ENCODE results near the gene DDX1.
"Not testable (repeated sequence)": the region's sequence is repeated elsewhere in the genome, so short reads cannot be mapped to it uniquely, and the experiment has no call there.

Gene DDX1

DNA sequence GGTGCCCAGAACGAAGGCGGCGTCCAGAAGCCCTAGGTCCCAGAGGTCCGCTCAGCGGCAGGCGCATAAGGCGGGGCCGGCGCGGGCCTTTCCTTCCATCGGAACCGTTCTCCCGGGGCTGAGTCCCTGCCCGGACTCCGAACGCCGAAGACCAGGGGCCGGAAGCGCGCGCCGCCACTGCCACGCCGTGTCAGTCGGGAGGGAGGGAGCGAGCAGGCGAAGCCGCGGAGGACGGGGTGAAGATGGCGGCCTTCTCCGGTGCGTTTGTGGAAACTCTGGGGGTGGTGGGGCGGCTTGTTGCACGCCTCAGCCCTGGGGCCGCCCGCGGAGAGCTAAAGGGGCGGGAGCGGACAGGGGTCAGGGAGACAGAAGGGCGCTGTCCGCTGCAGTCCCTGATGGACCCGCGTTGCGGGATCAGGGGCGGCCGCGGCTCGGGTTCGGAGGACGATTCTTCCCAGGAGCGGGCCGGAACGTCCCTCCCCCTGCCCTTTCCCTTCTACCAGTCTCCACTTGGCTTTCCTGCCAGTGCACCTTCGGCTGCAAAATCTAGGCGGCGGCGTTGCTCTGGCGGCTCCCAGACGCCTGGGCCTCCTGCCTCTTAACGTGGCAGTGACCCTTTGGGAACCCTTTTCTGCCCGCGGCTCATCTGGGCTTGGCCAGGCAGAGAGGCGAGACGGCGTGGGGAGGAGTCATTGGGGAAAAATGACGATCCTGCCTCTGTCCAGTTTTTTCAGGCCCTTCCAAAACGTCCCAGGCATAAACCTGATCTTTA lies at the start of gene DDX1:
Gene DDX1, plus strand, starts transcription at position 177 of the 772 bp plus-strand sequence. Its CDS starts 66 bp downstream, at position 243.
- DNase-seq (ENCODE audit: low read depth) = peak; percentile 37

DNA sequence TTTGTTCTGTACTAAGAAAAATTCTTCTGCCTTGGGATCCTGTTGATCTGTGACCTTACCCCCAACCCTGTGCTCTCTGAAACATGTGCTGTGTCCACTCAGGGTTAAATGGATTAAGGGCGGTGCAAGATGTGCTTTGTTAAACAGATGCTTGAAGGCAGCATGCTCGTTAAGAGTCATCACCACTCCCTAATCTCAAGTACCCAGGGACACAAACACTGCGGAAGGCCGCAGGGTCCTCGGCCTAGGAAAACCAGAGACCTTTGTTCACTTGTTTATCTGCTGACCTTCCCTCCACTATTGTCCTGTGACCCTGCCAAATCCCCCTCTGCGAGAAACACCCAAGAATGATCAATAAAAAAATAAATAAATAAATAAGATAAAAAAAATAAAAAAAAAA lies 49.4 kb upstream of the DDX1 start:
- not testable (repeated sequence) for DNase-seq (ENCODE audit: low read depth)

DNA sequence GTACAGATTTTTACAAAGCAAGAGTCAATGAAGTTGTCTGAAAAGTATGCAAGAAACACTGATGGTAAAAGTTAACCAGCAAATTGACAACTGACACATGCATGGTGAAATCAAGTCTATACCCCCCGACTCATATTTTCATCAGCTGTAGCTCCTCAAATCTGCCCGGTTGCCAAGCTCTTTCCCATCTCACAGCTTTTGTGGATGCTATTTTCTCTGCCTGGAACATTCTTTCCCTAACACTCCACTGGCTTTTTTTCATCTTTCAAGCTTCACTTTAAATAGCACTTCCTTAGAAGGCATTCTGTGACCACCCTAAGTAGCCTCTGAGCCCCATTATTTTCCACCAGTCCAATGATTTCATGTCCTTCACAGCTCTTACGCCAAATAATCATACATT lies 48.6 kb upstream of the DDX1 start:
- DNase-seq (ENCODE audit: low read depth) = no peak

DNA sequence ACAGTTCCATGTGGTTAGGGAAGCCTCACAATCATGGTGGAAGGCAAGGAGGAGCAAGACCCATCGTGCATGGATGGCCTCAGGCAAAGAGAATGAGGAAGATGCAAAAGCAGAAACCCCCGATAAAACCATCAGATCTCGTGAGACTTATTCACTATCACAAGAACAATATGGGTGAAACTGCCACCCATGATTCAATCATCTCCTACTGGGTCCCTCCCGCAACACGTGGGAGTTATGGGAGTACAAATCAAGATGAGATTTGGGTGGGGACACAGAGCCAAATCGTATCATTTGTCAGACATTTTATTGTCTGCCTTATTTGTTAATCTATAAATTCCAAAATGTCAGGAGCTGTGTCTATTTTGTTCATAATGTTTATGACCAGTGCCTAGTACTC lies 48.1 kb upstream of the DDX1 start:
- no peak for DNase-seq (ENCODE audit: low read depth)

DNA sequence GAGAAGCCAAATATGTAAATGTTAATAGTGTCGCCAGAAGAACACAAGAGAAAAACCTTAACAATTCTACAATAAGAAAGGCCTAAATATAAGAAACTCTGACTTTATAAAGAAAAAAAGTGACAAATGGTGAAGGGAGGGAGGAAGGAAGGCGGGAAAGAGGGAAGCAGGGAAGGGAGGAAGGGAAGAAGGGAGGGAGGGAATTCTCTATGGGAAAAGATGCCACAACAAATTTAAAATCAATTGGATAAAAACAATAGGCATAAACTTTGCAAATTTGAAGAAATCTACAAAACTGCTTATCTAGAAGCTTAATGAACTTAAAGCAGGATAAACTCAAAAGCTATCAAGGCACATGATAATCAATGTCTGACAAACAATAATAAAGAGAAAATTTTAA lies 47.4 kb upstream of the DDX1 start:
- no peak for DNase-seq (ENCODE audit: low read depth)

DNA sequence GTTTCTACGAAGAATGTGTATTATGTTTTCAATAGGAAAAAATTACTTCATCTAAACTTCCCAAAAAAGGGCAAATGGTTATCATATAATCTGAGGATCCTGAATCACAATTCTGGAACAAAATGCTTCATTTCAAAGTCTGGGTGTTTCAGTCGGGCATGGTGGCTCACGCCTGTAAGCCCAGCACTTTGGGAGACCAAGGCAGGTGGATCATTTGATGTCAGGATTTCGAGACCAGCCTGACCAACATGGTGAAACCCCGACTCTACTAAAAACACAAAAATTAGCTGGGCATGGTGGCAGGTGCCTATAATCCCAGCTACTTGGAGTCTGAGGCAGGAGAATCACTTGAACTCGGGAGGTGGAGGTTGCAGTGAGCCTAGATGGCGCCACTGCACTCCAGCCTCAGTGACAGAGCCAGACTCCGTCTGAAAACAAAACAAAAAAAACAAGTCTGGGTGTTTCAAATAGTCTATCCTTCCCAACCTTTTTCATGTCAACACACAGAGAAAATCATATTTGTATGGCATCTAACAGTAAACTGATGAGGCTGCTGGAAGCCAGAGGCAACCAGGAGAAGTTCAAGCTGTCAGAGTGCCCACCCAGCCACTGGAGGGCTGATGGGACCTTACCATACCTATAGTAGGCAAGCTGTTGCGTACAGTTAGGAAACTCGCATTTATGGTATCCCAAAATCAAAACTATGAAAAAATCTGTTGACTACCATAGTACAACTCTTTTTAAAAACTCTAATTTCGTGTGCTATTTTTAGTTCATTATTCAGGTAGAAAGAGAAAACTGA lies 45.2 kb upstream of the DDX1 start:
- DNase-seq (ENCODE audit: low read depth) = no peak

DNA sequence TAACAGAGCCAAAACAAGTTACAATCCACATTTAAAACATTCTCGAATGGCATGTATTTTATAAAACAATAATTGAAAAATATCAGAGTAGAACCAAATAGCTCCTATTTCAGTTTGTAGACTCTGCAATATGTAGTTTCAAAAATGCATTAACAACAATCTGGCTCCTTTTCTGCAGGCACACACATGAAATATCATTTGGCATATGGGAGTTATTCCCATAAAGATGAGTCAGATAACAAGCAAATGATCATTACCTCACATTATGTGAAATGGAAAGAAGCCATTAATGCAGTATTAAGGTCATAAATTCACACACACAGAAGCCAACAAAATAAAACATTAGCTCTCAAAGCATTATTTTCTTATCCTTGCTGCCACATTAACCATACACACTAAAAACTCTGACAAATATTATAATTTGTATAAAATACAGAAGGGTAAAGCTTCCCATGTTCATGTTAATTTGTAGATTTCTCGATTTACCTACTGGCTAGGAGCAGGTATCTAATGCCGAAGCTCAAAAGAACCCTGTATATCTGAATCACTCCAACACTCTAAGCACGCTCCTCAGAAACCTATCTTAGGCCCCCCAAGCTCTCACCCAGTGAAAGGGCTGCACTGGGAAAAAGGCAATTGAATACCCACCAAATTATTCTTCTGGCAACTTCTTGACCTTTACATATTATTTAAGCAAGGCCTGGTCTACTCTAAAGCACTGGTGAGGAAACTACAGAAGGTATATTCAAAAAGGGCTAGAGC lies 44.4 kb upstream of the DDX1 start:
- DNase-seq (ENCODE audit: low read depth) = peak; percentile 5

DNA sequence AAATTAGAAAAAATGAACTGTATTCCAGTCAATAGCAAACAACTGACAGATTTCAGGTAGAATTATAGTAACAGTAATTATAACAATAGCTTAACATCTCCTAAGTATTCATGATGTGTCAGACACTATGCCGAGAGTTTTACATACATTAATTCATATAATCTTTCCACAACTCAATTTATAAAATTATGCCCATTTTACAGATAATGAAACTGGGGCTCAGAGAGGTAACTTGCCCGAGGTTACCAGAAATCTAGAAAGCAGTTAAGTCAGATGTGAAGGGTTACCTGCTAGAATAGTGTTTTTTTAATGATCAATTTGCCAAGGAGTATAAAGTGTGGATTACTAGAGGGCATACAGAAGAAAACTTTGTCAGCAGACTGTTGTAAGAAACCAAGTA lies 42.7 kb upstream of the DDX1 start:
- no peak for DNase-seq (ENCODE audit: low read depth)

DNA sequence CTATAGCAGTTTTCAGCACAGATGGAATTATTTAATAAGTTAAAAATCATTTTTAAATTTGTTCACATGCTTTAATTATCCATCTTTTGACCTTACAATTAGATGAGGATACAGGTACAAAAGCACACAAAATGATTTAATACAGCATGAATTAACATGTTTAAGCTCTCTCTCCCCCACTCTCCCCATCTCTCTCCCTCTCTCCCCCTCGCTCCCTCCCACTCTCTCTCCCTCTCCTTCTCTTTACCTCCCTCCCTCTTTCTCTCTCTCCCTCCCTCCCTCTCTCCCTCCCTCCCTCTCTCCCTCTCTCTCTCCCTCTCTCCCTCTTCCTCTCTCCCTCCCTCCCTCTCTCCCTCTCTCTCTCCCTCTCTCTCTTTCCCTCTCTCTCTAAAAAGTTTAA lies 38.1 kb upstream of the DDX1 start:
- no peak for DNase-seq (ENCODE audit: low read depth)

DNA sequence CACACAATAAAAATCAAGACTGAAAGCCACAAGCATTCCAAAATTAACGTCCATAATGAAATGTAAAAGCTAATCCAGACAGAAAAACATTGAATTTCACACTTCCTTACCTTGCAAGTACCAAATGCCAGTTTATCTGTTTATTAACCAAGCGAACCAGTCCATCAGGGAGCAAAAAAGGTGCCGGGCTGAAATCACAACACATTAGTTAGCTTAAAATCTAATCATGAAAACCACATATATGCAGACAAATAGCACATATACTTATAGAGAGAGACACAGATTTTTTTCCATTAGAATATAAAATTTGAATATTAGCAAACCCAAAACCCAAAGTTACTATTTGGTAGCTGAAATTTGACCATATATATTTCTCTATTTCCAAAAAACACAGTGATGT lies 37.7 kb upstream of the DDX1 start:
- no peak for DNase-seq (ENCODE audit: low read depth)

DNA sequence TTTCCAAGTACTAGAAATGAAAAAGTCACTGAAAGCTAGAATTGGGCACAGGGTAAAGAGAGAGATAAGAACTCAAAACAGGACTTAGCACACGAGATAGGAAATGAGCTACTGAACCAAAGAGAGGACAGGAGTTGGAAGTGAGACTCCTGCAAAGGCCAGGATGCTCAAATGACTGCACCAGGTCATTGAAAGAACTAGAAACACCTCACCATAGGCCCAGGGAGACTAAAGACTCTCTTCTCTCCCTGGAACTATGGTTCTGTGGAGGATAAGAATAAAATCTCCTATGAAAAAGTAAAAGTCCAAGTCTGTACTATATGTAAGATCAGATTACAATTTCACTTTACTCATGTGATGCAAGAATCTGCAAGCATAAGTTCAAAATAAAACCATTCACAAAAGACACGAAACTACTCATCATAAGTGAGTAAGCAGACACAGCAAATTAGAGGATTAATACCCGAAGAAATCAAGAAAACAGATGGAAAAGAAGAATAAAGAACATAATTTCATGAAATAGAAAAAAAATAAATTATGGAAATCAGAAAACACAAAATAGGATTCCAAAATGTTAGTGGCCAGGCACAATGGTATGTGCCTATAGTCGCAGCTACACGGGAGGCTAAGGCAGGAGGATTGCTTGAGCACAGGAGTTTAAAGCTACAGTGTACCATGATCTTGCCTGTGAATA lies 37.0 kb upstream of the DDX1 start:
- no peak for DNase-seq (ENCODE audit: low read depth)

DNA sequence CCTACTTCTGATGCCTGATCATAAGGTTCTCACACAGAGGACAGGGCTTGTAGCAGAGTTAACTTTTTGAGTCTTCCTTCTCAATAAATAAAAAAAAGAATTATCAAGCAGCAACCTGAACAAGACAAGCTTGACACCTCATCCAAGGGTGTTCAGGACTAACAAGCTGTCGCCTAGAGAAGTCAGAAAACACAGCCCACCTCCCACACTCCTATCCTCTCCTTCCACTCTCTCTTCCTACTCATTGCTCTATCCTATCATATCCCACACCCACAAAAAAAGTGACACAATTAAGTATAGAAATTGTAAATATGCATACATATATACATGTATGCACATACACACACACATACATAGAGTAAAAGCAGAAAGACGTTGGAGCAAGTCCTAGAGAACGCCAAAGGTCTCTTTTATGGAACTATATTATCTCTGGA lies 35.9 kb upstream of the DDX1 start:
- DNase-seq (ENCODE audit: low read depth) = no peak

DNA sequence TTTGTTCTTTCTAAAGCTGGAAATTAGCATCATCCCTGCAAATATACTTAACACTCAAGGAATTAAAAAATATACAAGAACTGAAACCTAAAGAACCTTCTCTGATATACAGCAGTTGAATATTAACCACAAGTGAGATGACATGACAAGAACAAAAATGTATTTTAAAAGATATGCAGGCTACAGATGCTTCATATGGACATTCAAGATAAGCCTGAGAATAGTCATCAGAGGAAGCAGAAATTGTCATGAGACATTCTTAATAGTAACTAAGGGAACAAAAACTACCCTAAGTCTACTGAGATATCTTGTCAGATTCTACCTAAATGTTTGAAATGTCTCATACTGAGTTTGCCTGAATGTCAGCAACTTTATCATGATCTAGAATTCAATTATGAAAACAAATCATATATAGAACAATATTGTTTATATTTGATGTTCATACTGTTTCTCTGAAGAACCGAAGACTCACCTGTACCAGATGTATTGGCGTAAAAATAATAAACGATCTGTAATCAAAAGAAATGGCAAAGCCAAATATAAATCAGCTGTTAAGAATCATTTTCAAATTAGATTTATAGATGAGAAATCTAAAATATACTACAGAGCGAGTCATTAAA lies 35.2 kb upstream of the DDX1 start:
- no peak for DNase-seq (ENCODE audit: low read depth)

DNA sequence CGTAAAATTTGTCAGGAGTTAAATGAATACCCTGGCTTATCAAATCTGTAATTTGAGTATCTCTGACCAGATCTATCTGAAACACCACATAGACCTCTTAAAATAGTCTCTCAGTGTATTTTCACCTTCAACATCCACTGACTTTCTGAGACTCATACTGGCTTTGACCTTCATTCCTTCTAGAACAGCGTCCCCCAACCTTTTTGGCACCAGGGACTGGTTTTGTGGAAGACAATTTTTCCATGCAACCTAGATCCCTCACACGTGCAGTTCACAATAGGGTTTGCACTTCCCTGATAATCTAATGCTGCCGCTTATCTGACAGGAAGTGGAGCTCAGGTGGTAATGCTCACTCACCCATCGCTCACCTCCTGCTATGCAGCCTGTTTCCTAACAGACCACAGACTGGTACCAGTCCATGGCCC lies 33.8 kb upstream of the DDX1 start:
- DNase-seq (ENCODE audit: low read depth) = no peak

DNA sequence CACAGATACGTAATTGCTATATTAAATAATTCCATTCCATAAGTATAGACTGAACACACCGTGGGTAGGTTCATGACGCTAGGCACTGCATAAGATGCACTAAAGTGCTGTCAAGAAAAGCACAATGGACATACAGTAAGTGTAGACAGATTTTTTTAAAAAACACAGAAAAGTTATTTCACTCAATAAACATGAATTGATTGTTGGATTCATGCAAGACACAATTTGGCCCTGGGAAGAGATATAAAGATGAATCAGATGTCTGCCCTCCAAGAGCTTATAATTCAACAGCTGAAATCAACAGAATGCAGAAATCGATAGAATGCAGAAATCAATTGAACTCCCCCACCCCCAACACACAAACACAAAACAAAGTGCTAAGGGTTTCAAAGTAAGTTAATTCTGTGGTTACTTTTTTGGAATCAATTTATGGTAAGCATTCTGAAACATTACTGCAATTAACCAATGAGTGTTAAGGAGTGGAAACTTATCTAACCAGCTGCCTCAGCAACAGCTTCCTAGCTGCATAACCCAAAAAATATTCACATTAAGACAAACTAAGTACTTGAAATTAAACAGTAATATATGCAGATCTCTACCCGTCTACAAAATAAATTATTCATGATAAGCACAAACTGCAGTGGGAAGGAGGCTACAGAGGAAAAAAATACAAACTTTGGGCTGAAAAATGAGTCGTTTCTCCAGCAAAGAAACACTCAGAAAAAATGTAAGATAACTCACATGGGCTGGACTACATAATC lies 32.1 kb upstream of the DDX1 start:
- DNase-seq (ENCODE audit: low read depth) = no peak

DNA sequence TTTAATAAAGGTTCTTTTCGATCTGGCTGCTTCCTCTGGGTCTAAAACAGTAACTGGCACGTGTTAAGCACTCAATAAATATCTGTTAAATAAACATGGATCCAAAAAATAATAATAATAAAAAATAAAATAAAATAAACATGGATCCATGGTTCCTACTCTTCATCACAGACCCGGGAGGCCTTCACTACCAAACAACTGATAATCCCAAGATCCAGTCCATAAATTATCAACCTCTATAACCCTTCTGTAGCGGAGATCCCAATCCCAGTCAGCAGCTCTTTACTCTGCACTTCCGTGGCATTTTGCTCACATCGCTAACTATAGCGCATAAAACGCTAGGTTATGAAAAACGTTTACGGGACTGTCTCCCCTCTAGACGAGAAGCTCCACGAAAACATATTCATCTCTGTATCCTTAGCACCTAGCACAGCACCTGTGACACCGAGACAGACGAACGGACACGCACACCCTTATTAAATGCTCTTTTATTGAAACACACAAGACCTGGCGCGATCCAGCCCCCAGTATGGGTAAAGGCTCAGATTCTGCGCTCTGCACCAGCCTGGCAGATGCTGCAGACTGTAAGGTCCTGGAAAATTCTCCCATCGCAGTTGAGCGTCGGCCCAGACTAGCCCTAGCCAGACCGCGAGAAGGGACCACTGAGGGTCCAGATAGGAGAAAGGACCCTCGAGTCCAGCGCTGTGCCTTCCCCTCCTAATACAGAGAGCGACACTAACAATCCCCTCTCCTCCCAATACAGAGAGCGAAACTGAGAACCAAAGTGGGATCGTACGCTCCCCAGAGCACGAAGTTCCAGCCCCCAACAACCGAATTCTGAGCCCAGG lies 31.3 kb upstream of the DDX1 start:
- no peak for DNase-seq (ENCODE audit: low read depth)

DNA sequence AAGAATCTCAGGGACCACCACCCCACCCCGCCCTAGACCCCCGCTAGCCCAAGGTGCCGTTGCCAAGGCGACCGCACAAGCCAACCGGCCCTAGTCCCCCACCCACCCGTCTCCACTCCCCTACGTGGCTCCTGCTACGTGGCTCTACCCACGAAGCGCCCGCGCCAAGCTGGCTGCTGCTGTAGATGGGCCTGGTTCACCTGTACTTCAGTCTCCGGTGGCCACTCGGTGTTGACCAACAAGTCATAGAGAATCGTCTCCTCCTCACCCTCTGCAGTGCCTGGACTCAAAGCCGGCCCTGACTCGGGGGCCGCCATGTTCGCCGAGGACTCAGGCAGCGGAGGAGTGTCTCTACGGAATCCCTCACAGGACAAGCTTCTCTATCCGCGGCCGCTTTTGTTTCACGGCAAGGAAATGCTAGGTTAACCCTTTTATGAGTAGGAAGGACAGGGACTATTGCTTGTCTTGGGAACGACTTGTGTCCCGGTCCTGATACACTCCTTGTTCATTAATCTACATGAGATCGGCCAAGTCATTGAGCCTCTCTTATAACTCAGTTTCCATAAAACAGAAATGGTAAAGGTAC lies 30.6 kb upstream of the DDX1 start, which contains the start of gene NBAS:
Gene NBAS, minus strand, starts transcription at position 347 of the 586 bp plus-strand sequence. Its CDS starts 30 bp downstream, at position 317.
- peak; percentile 63 for DNase-seq (ENCODE audit: low read depth)

DNA sequence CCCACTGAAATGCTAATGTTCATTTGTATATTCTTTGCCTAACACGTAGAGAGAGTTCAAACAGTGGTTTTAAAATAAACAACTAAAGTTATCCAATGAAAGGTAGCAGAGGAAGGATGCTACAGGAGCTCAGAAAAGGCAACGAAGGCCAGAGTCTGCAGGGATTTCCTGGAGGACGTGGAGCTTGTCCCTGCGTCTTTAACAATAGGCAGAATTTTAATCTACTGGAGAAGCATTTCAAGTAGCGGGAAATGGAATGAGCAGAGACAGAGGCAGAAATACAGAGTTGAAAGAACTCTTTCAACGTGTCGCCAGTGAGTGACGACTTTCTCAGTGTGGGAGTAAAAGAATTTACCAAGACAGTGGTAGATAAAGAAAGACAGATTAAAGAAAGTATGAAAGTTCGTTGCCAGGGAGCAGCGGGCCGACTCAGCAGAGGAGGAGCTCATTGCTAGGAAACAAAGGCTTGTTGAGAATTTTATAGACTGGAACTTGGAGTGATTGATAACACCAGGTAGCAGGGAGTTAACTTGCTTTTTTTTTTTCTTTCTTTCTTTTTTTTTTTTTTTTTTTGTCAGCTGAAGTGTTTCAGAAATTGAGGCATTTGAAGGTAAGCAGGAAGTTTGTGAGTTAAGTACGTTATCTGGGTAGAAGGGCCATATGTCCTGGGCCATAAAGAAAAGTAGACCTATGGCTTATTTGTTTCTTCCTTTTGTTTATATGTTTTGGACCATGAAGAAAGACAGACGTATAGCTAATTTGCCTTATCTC lies 29.9 kb upstream of the DDX1 start:
- DNase-seq (ENCODE audit: low read depth) = no peak
